Spleen (tissue), 7 donors: Measurements from ENCODE around the gene IL19.

Source experiments
- POLR2A ChIP-seq, 3 donors: fragments of 450-650 bp; IDR thresholded peaks; one replicate each; pipeline ENCODE4 v1.5.1; 2017; ENCODE audit warnings: antibody characterized with exemption in 3 of 3, mild to moderate bottlenecking in 1 of 3
- TF ChIP-seq, protein P1 (sequence below), 11 experiments: fragments of 200-600 bp in 7 of 11; fragments of 450-650 bp in 4 of 11; sonication (generic) in 4 of 11; IDR thresholded peaks in 8 of 11; conservative IDR thresholded peaks in 3 of 11; 1 replicate in 7 of 11; 2 replicates in 4 of 11; pipeline versions ENCODE4 v1.4.0 to v1.8.0; 2016 to 2021; ENCODE audit warnings: antibody characterized with exemption in 11 of 11, inconsistent platforms in 4 of 11, mild to moderate bottlenecking in 1 of 11
- donor health status: DM: no; HTN: no; CAD: no; lungs with moderate emphysema.
- donor health status: DM: no; HTN: no; CAD: no.
- donor health status: DM: no; HTN: no; CAD: no.

GRCh38 chr1:206783506-206783905, 12.9 kb downstream of the IL19 start:
- TF ChIP-seq, protein P1, sequence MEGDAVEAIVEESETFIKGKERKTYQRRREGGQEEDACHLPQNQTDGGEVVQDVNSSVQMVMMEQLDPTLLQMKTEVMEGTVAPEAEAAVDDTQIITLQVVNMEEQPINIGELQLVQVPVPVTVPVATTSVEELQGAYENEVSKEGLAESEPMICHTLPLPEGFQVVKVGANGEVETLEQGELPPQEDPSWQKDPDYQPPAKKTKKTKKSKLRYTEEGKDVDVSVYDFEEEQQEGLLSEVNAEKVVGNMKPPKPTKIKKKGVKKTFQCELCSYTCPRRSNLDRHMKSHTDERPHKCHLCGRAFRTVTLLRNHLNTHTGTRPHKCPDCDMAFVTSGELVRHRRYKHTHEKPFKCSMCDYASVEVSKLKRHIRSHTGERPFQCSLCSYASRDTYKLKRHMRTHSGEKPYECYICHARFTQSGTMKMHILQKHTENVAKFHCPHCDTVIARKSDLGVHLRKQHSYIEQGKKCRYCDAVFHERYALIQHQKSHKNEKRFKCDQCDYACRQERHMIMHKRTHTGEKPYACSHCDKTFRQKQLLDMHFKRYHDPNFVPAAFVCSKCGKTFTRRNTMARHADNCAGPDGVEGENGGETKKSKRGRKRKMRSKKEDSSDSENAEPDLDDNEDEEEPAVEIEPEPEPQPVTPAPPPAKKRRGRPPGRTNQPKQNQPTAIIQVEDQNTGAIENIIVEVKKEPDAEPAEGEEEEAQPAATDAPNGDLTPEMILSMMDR (IDR thresholded peaks at IDR 0.05 in 8 of 11, conservative IDR thresholded peaks at IDR 0.05 in 3 of 11): no peak
- no peak for TF ChIP-seq POLR2A (IDR thresholded peaks at IDR 0.05)
